Panc1 (cell line): ENCODE results near the gene KCTD5.

Experiments used
- POLR2AphosphoS5 ChIP-seq: IDR thresholded peaks from 2 replicates; pipeline ENCODE4 v1.6.1; 2012; ENCODE audit warnings: mild to moderate bottlenecking, low read depth, low read length, moderate library complexity
- TF ChIP-seq, protein P1 (sequence below): fragments of 450-650 bp; IDR thresholded peaks from 2 replicates; pipeline ENCODE4 v1.5.1; 2017; ENCODE audit warnings: mild to moderate bottlenecking

DNA sequence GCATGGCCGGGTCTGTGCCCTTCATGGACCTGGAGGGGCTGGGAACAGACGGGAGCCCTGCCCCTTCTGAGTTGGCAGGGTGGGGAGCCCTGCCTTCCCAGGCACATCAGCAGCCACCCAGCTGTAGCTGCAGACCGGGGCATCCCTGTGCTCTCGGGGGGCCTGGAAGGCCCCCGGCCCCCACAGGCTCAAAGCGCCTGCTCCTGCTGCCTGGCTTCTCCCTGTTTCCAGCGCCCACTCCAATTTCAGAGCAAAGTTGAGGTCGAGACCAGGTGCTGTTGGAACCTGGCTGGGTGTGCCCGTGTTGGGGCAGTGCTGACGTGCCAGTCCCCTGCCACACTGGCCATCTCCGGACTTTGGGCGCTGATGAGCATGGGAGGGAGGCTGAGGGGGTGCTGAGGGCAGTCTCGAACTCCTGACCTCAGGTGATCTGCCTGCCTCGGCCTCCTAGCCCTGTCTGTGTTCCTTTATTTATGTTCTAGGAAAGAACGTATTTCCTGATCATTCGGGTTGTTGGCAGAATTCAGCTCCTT lies 42.6 kb downstream of the KCTD5 start:
- TF ChIP-seq, protein P1, sequence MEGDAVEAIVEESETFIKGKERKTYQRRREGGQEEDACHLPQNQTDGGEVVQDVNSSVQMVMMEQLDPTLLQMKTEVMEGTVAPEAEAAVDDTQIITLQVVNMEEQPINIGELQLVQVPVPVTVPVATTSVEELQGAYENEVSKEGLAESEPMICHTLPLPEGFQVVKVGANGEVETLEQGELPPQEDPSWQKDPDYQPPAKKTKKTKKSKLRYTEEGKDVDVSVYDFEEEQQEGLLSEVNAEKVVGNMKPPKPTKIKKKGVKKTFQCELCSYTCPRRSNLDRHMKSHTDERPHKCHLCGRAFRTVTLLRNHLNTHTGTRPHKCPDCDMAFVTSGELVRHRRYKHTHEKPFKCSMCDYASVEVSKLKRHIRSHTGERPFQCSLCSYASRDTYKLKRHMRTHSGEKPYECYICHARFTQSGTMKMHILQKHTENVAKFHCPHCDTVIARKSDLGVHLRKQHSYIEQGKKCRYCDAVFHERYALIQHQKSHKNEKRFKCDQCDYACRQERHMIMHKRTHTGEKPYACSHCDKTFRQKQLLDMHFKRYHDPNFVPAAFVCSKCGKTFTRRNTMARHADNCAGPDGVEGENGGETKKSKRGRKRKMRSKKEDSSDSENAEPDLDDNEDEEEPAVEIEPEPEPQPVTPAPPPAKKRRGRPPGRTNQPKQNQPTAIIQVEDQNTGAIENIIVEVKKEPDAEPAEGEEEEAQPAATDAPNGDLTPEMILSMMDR = no peak
- TF ChIP-seq POLR2AphosphoS5 = no peak
